ENCODE measurements around the gene SLC8A2.
"Not testable (repeated sequence)": the region's sequence is repeated elsewhere in the genome, so short reads cannot be mapped to it uniquely, and the experiment has no call there.

Gene SLC8A2

DNA sequence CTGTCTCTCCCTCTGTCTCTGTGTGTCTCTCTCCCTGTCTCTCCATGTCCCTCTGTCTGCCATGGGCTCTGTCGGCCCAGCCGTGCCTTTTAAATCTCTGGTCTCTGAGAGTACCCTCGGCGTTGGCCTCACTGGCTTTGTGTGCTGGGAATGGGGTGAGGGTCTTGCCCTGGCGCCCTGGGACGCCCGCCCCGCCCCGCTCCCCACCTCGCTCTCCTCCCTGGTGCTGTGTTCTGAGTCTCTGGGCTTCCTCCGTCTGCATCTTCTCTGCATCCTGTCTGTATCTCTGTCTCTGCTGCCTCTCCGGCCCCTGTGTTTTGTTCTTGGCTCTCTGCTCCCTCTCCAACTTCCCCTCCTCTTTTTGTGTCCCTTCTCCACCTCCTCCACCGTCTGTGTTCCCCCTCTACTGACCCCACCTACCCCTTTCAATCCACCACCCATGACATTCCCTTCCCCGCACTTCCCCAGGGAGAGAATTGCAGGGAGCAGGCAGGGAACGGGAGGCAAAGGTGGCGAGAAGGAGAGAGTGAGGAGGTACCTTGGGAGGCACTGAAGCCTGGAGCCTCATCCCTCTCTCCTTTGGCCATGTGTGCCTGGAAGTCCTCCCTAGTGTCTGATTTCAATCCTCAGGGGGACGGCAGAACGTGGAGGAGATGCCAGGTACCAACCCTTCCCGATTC is 48.4 kb downstream of the SLC8A2 start:
- FAIRE-seq: no peak

DNA sequence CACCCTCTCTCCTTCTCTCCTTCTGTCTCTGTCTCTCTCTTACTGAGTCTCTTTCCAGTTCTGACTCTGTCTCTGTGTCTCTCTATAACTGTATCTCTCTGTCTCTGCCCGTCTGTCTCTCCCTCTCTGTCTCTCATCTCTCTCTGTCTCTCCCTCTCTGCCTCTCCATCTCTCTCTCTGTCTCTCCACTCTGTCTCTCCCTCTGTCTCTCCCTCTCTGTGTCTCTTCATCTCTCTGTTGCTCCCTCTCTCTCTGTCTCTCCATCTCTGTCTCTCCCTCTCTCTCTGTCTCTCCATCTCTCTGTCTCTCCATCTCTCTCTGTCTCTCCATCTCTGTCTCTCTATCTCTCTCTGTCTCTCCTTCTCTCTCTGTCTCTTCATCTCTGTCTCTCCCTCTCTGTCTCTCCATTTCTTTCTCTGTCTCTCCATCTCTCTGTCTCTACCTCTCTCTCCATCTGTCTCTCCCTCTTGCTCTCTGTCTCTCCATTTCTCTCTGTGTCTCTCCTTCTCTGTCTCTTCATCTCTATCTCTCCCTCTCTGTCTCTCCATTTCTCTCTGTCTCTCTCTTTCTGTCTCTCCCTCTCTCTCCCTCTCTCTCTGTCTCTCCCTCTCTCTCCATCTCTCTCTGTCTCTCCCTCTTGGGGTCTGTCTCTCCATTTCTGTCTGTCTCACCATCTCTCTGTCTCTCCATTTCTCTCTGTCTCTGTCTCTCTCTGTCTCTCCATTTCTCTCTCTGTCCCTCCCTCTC is 49.1 kb downstream of the SLC8A2 start:
- FAIRE-seq: no peak

DNA sequence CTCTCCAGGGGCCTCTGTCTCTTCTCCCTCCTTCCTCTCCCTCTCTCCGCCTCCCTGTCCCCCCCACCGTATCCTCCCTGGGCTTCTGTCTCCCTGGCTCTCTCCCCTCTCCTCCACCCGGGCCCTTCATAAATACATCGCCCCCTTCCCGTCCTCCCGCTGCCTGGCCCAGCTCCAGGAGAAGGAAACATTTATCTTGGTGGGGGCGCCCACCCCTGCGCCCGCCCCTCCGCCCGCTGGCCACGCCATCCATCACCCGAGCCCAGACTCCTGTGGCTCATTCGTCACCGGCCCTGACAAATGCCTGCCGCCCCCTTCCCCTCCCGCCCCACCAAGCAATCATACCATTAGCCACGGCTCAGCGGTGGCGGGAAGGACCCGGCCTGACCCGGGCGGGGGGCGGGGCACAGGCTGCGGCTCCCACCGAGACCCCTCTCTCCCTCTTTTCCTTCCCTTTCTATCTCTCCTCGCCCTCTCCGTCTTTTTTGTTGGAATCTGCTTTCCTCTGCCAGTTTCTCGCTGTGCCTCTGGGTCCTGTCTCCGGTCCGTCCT is 49.8 kb downstream of the SLC8A2 start:
- FAIRE-seq: no peak

DNA sequence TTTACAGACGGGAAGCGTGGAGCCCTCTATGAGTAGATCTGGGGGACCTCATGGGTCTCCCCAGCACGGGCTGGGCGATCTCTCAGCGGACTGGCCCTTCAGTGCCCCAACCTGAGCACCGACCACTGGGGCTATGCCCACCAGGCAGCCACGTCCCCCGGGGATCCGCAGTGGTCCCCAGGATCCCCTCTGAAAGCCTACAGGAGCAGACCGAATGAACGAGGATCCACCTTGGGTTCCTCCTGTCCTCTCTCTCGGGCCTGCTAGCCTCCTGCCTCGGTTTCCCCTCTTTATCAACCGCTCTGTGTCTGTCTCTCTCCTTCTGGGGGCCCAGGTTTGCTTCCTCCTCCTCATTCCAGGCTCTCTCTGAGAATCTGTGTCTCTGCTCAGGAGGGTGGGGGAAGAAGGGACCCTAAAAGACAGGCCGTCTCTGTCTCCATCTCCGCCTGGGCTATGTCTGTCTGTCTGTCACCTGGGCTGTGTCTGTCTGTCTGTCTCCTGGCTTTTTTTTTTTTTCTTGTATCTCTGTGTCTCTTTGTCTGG is 50.4 kb downstream of the SLC8A2 start:
- FAIRE-seq: no peak

DNA sequence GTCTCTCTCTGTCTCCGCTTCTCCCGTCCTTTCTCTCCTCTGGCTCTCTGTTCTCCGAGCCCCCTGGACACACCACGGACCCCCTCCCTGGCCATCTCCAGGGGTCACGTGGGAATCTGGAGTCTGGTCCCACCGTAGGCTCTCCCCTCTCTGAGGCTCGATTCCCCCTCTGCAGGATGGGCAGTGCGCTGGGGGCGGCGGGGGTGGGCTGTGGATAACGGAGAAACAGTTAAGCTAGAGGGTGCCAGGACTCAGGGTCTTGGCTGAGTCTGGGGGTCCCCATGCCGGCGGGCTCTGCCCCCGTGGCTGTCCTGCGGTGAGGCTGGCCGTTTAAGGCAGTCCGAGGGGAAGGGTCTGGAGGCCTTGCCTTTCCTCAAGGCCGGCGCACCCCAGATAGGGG is 51.9 kb downstream of the SLC8A2 start:
- no peak for FAIRE-seq

DNA sequence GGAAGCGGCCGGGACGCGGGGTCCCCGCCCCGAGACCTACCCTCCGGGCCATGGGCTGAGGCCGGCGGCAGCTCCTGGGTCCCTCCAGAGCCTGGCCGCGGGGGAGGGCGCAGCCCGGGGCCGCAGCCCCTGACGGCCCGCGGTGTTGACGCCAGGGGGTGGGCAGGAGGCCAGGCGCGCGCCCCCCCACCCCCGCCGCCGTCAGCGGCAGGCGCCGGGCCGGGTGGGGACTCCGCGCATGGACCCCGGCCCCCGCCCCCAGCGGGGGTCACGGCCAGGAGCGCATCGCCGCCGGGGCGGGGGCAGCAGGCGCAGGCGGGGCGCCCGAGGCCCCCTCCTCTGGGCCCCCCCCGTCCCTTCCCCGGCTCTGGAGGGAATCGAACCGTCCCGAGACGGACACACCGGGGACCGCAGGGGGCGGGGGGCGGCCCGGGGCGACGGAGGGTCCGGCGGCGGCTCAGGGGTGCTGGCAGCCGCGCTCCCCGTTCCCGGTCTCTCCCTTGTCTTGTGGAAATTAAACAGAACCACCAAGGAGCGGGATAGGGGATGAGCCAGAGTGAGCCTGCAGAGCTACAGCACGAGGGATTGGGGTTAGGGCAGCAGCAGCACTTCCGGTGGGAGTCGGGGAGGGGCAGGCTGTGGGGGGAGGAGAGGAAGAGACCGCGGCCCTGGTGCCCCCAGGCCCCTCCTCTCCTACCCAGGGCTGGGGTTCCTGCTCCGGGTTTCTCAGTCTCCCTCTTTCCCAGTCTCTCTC is 52.5 kb downstream of the SLC8A2 start, which contains the start of gene MEIS3:
Gene MEIS3, minus strand, starts transcription at position 498 of the 754 bp plus-strand sequence. Its CDS starts 446 bp downstream, at position 52.
- no peak for FAIRE-seq

DNA sequence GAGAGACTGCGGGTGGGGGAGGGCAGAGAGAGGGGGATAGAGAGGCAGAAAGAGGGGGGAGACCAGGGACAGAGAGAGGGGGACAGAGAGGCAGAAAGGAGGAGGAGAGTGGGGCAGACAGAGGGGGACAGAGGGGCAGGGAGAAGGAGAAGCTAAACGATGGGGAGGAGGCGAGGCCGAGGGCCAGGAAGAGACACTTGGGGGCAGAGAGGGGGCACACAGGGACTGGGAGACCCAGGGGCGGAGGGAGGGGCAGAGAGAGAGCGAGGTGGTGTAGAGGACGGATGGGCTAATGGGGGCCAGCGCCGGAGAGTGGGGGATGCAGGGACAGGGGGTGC is 53.0 kb downstream of the SLC8A2 start:
- FAIRE-seq: no peak

DNA sequence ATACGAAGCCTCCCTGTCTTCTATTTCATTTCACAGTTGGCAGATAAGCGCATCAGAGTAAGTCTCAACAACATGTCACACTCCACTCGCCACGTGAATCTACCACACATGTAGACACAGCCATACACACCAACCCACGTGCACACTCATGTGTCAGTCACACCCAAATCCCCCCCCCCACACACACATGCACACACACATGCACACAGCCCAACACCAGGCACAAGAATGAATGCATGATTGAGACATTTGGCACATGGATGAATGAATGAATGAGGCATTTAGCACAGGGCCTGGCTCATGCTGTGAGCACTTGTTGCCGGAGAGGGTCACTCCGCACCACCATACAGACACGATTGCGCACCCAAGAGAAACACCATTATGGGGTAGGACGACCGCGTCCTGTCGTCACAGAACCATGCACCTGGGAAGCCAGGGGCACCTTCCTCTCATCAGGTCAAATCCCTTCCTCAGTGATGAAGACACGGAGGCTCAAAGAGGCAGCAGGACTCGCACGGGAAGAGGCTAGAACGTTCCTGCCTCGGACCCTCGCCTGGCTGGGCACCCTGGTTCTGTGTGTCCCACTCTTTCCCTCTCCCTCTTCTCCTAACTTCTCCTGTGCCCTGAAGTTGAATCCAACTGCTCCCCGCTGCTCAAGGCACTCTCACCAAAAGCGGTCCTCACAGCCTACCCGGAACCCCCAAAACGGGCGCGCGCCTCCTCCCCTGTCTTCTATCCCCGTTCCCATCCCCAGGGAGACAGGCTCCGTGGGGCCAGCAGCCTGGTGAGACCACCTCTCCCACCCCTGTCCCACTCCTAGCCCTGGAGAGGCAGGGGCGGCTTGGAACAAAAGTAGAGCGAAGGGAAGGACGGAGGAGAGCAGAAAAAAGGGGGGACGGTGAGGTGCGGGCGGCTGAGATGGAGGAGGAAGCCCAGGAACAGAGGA is 53.7 kb downstream of the SLC8A2 start:
- no peak for FAIRE-seq

DNA sequence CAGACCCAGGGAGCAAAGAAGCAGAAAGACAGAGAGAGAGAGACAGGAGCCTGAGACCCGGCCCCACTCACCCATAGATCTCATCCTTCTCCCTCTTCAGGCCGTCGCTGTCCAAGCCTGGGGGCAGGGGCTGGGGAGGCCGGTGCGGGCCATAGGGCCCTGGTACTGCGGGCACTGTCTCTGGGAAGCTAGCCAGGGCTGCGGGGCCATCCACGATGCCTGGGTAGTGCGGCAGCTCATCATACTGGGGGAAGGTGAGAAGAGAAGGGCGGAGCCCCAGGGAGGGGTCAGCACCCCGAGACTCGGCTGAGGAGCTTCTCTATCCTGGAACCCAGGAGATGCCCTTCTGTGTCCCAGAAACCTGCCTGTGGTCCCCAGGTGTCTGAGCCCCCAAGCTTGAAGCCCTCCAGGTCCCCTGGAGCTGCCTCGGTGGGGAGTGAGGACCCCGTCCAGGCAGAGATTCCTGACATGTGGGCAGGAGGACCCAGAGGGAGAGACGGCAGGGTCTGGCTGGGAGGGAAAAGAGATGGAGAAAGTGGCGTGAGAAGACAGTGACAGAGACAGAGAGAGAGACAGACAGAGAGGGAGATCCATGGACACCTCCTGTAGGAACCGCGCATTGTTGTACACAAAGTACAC is 54.5 kb downstream of the SLC8A2 start:
- FAIRE-seq: no peak

DNA sequence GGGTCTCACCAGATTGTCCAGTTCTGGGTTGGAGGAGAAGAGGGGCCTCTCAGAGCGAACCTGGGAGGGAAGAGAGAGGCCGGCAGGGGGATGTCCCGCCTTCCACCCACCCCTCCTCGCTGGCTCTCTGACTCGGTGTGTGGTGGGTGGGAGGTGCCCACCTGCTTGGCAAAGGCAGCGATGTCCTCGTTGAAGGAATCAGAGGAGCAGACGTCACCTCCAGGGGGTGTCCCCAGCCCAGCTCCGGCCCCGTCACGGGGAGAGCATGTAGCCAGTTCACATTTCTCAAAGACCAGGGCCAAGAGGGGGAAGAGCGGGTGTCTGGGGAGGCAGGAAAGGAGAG is 55.1 kb downstream of the SLC8A2 start:
- FAIRE-seq: no peak

DNA sequence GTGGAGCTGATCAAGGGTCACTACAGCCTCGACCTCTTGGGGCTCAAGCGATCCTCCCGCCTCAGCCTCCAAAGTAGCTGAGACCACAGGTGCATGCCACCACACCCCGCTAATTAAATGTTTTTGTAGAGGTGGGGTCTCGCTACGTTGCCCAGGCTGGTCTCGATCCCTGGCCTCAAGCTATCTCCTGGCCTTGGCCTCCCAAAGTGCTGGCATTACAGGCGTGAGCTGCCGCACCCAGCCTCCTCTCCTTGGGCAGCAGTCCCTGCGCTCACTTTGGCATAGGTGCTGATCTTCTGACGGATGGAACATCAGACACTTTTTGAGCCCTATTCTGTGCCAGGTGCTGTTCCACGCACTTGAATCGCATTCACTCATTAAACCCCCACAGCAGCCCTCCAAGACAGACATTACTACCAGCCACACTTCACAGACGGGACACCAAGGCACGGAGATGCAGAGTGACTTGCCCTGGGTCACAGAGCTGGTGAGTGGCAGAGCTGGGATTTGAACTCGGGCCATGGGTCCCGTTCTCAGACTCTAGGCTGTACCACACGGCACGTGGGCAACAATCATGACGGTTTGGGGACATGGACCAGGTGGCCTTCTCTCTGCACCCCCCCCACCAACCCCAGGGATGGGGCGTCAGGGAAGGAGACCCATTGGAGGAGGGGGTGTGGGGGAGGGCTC is 55.6 kb downstream of the SLC8A2 start:
- FAIRE-seq: no peak

DNA sequence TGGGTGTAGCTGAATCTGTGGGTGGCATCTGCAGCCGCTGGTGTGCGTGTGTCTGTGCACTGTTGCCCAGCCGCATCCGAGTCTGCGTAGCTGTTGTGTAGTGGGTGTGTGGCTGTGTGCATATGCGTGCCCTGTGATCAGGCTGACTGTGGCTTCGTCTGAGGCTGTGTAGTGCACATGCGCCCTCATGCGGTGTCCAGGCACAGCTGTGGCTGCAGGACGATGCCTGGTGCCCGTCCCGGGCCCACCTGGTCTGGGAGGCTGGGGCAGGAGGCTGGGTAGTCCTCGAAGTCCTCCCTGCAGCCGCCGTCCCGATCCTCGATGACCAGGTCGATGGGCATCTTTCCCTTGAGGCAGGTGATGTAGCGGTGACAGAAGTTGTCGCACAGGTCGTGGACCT is 57.2 kb downstream of the SLC8A2 start:
- no peak for FAIRE-seq

DNA sequence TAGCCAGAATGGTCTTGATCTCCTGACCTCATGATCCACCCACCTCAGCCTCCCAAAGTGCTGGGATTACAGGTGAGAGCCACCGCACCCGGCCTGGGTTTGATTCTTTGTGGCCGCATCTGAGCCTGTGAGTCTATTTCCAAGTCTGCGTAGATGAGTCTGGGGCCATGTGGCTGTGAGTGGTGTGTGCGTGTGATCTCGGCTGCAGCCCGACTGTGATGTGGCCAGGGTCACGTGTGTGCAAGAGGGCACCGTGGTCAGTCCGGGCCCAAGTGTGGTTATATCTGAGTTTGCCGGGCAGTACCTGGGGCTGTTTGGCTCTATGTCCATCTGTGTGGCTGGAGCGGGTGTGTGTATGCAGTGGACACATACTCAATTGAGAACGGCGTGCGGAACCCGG is 57.8 kb downstream of the SLC8A2 start:
- no peak for FAIRE-seq

DNA sequence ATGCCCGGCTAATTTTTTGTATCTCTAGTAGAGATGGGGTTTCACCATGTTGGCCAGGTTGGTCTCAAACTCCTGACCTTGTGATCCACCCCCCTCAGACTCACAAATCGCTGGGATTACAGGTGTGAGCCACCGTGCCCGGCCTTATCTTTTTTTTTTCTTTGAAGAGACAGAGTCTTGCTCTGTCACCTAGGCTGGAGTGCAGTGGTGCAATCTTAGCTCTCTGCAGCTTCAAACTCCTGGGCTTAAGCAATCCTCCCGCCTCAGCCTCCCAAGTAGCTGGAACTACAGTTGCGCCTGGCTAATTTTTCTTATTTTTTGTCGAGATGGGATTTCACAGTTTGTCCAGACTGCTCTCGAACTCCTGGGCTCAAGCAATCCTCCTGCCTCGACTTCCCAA is 60.0 kb downstream of the SLC8A2 start:
- not testable (repeated sequence) for FAIRE-seq

DNA sequence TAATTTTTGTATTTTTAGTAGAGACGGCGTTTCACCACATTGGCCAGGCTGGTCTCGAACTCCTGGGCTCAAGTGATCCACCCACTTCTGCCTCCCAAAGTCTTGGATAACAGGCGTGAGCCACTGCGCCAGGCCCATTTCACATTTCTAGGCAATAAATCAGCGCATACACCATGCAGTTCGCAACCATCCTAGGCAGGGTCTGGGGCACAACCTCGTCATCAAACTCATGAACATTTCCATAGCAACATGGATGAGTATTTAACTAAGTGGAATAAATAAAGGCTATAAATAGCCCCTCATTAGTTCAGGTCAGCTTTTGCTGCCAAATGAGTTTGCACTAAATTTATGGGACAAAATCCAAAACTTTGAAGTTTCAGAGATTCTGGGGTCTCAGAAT is 60.6 kb downstream of the SLC8A2 start:
- no peak for FAIRE-seq

DNA sequence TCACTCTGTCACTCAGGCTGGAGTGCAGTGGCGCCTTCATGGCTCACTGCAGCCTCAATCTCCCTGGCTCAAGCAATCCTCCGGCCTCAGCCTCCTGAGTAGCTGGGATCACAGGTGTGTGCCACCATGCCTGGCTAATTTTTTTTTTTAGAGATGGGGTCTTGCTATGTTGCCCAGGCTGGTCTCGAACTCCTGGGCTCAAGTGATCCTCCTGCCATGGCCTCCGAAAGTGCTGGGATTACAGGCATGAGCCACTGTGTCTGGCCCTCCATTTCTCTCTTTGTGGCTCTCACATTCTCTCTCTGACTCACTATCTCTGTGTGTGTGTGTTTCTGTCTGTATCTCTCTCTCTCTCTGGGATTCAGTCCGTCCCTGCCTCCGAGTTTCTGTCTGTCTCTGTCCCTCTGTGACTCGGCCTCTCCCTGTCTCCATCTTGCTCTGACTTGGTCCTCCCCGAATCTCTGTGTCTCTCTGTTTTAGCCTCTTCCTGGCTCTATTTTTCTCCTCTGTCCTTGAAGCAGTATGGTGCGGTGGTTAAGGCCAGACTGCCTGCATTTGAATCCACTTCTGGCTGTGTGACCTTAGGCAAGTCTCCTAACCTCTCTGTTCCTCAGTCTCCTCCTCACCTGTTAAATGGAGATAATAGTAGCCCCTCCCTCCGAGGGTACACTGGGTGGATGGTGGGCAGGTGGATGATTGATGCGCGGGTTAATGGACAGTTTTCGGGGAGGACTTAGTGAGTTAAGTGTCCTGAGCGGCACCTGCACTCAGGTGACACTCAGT is 63.3 kb downstream of the SLC8A2 start:
- FAIRE-seq: no peak

DNA sequence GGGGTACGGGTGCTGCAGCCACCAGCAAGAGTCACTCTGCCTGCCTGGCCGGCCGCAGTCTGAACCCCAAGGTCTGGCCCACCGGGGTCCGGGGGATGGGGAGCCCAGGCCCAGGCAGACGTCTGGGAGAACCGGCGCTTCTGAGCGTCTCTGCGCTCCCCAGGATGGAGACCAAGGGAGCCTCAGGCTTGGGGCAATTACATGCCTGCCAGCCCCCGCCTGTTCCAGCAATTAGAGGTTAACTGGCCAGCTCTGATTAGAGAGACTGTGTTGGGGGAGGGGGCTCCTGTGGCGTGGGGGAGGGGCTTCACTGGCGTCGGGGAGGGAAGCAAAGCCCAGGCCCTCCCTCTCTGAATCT is 64.3 kb downstream of the SLC8A2 start:
- no peak for FAIRE-seq

DNA sequence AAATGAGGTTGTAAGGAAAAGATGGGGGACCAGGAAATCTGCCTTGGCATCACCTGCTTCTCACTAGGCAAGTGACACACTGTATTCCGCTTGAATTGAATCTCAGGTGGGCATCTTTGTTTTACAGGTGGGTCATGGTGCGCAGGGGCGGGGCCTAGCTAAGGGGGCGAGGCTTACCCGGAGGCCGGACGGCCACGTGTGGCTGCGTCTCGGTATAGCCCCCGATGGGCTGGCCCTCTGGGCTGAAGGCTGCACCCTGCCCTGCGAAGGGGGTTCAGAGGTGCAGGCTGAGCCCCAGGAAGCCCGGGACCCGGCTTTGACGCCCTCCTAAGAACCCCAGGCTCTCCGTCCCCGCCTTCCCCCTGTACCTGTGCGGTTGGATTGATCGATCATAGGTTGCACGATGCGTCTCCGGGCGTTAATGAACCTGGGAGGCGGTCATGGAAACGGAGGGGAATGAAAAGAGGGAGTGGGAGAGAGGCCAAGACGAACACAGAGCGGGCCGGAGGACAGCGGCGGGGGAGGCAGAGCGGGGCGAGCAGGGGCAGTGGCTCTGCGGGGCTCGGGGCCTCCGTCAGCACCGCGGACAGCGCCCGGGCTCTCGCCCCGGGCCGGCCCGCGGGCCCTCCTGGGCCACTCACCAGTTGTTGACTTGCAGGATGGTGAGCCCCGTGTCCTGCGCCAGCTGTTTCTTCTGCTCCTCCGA is 64.8 kb downstream of the SLC8A2 start:
- no peak for FAIRE-seq

DNA sequence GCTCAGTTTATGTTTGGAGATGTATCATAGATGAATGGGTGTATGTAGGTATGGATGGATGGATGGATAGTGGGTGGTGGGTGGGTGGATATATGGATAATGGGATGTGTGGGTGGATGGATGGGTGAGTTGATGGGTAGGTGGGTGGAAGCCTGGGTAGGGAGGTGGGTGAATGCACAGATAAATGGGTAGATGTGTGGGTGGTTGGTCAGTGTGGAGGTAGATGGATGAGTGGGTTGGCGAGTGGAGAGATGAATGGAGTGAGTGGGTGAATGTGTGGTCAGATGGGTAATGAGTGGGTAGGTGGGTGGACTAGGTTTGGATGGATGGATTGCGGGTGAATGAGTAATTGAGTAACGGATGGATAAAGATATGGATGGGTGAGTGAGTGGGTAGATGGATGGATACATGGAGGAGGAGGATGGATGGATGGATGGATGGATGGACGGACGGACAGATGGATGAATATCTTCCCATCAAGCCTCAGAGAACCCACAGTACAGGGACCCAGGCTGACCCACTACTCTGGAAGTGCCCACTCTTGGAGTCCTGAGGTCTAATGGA is 65.8 kb downstream of the SLC8A2 start:
- no peak for FAIRE-seq

DNA sequence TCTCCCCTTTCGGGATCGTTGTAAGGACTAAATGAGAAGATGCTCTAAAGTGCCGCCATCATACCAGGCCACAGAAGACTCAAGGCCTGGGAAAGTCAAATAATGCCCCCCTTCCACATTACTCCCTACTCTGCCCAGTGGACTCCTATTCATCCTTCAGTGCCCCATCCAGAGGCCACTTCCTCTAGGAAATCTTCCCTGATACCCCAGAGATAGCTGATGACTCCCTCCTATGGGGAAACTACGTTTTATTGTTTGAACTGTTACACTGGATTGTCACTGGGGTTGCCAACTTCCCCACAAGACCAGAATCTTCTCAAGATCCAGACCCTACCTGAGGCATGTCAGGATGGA is 66.5 kb downstream of the SLC8A2 start:
- no peak for FAIRE-seq
